GM18870 (cell line): ENCODE results near the gene CHN2.

Source experiments
- ATAC-seq: cut with Tn5 transposase; IDR thresholded peaks from one replicate; pipeline ENCODE4 v1.9.1; 2021; ENCODE audit warnings: moderate library complexity; ENCODE audit not compliant: unreplicated experiment

The CHN2 gene

GRCh38 chr7:29304756-29305155 is 110.2 kb downstream of the CHN2 start:
- ATAC-seq = no peak

GRCh38 chr7:29306319-29306991 is 111.9 kb downstream of the CHN2 start:
- no peak for ATAC-seq

GRCh38 chr7:29308424-29308823 is 113.8 kb downstream of the CHN2 start:
- no peak for ATAC-seq

GRCh38 chr7:29309041-29309854 is 114.7 kb downstream of the CHN2 start:
- no peak for ATAC-seq

- no peak for ATAC-seq
Observed at GRCh38 chr7:29310625-29311024, 116.0 kb downstream of the CHN2 start.

GRCh38 chr7:29311314-29311713 is 116.7 kb downstream of the CHN2 start:
- ATAC-seq = no peak

GRCh38 chr7:29314148-29314547 is 119.6 kb downstream of the CHN2 start:
- ATAC-seq = no peak

GRCh38 chr7:29315122-29315891 is 120.7 kb downstream of the CHN2 start:
- ATAC-seq = no peak

- no peak for ATAC-seq
Observed at GRCh38 chr7:29315892-29316270, 121.3 kb downstream of the CHN2 start.

GRCh38 chr7:29316926-29317325 is 122.4 kb downstream of the CHN2 start:
- no peak for ATAC-seq

- no peak for ATAC-seq
Observed at GRCh38 chr7:29318853-29319718, 124.5 kb downstream of the CHN2 start.

- no peak for ATAC-seq
Observed at GRCh38 chr7:29319719-29320521, 125.3 kb downstream of the CHN2 start.

GRCh38 chr7:29320577-29320976 is 126.0 kb downstream of the CHN2 start:
- ATAC-seq = no peak

GRCh38 chr7:29322023-29322712 is 127.6 kb downstream of the CHN2 start:
- ATAC-seq = no peak

GRCh38 chr7:29325476-29325875 is 130.9 kb downstream of the CHN2 start:
- ATAC-seq = no peak

GRCh38 chr7:29326864-29327263 is 132.3 kb downstream of the CHN2 start:
- ATAC-seq = no peak

GRCh38 chr7:29327455-29327854 is 132.9 kb downstream of the CHN2 start:
- ATAC-seq = no peak

- ATAC-seq = no peak
Observed at GRCh38 chr7:29328045-29328444, 133.5 kb downstream of the CHN2 start.

- ATAC-seq = no peak
Observed at GRCh38 chr7:29328811-29329210, 134.2 kb downstream of the CHN2 start.
